ENCODE measurements around the gene GIPR.

The GIPR gene

GRCh38 chr19:45641274-45642105, 26.5 kb upstream of the GIPR start:
- H3K27me3 Mint-ChIP-seq, result peaks cover 5% of the 10 kb centered on the region
- H3K4me1 Mint-ChIP-seq (ENCODE audit: low read depth), result peaks cover 57% of the 10 kb centered on the region
- H3K9me3 Mint-ChIP-seq, result peaks cover 3% of the 10 kb centered on the region
- peaks cover 44% of the 10 kb centered on the region for H3K36me3 Mint-ChIP-seq (ENCODE audit: low read depth)
- peak overlapping the region; percentile 98 for H3K27ac Mint-ChIP-seq
- peak; percentile 87 for DNase-seq
- peak overlapping the region; percentile 92 for H3K4me3 Mint-ChIP-seq

GRCh38 chr19:45643024-45643926, 24.7 kb upstream of the GIPR start:
- Mint-ChIP-seq H3K27me3 (peaks cover 5% of the 10 kb centered on the region), H3K27ac (peak overlapping the region; percentile 98), H3K4me1 (ENCODE audit: low read depth) (peaks cover 55% of the 10 kb centered on the region), H3K36me3 (ENCODE audit: low read depth) (peaks cover 29% of the 10 kb centered on the region), H3K4me3 (peak overlapping the region; percentile 92), H3K9me3 (peaks cover 3% of the 10 kb centered on the region)
- peak; percentile 98 for DNase-seq

GRCh38 chr19:45643927-45644771, 23.9 kb upstream of the GIPR start:
- H3K9me3 Mint-ChIP-seq, result peaks cover 3% of the 10 kb centered on the region
- H3K4me3 Mint-ChIP-seq, result peak overlapping the region; percentile 92
- peaks cover 5% of the 10 kb centered on the region for H3K27me3 Mint-ChIP-seq
- H3K27ac Mint-ChIP-seq, result peak overlapping the region; percentile 98
- H3K4me1 Mint-ChIP-seq (ENCODE audit: low read depth), result peaks cover 46% of the 10 kb centered on the region
- DNase-seq, result no peak
- peaks cover 21% of the 10 kb centered on the region for H3K36me3 Mint-ChIP-seq (ENCODE audit: low read depth)

- DNase-seq, result no peak
- Mint-ChIP-seq H3K27me3 (peaks cover 5% of the 10 kb centered on the region), H3K36me3 (ENCODE audit: low read depth) (peaks cover 17% of the 10 kb centered on the region), H3K4me3 (peak overlapping the region; percentile 76), H3K9me3 (peaks cover 3% of the 10 kb centered on the region), H3K27ac (peak overlapping the region; percentile 77), H3K4me1 (ENCODE audit: low read depth) (peaks cover 43% of the 10 kb centered on the region)
Measured at GRCh38 chr19:45645068-45645630, 22.9 kb upstream of the GIPR start.

- Mint-ChIP-seq H3K4me3 (peak overlapping the region; percentile 76), H3K36me3 (ENCODE audit: low read depth) (peaks cover 13% of the 10 kb centered on the region), H3K4me1 (ENCODE audit: low read depth) (peaks cover 40% of the 10 kb centered on the region), H3K9me3 (peaks cover 3% of the 10 kb centered on the region), H3K27ac (peak overlapping the region; percentile 77), H3K27me3 (peaks cover 5% of the 10 kb centered on the region)
- DNase-seq, result peak; percentile 86
Measured at GRCh38 chr19:45645631-45646344, 22.2 kb upstream of the GIPR start.

GRCh38 chr19:45646345-45646698, 21.7 kb upstream of the GIPR start:
- Mint-ChIP-seq H3K4me3 (peak overlapping the region; percentile 76), H3K27me3 (peaks cover 5% of the 10 kb centered on the region), H3K36me3 (ENCODE audit: low read depth) (peaks cover 8% of the 10 kb centered on the region), H3K9me3 (peaks cover under 1% of the 10 kb centered on the region), H3K27ac (peak overlapping the region; percentile 77), H3K4me1 (ENCODE audit: low read depth) (peaks cover 35% of the 10 kb centered on the region)
- DNase-seq, result no peak

GRCh38 chr19:45650722-45651121, 17.3 kb upstream of the GIPR start:
- peaks cover 5% of the 10 kb centered on the region for H3K27me3 Mint-ChIP-seq
- H3K4me3 Mint-ChIP-seq, result no peak overlapping the region
- peaks cover 9% of the 10 kb centered on the region for H3K4me1 Mint-ChIP-seq (ENCODE audit: low read depth)
- no peak overlapping the region for H3K27ac Mint-ChIP-seq
- no peaks in the 10 kb centered on the region for H3K9me3 Mint-ChIP-seq
- DNase-seq, result no peak
- H3K36me3 Mint-ChIP-seq (ENCODE audit: low read depth), result no peaks in the 10 kb centered on the region

- DNase-seq, result no peak
- H3K9me3 Mint-ChIP-seq, result no peaks in the 10 kb centered on the region
- H3K4me1 Mint-ChIP-seq (ENCODE audit: low read depth), result no peaks in the 10 kb centered on the region
- no peak overlapping the region for H3K4me3 Mint-ChIP-seq
- no peak overlapping the region for H3K27ac Mint-ChIP-seq
- H3K36me3 Mint-ChIP-seq (ENCODE audit: low read depth), result no peaks in the 10 kb centered on the region
- no peaks in the 10 kb centered on the region for H3K27me3 Mint-ChIP-seq
Measured at GRCh38 chr19:45653634-45654033, 14.4 kb upstream of the GIPR start.

- H3K27me3 Mint-ChIP-seq, result no peaks in the 10 kb centered on the region
- no peak for DNase-seq
- no peaks in the 10 kb centered on the region for H3K9me3 Mint-ChIP-seq
- no peaks in the 10 kb centered on the region for H3K4me1 Mint-ChIP-seq (ENCODE audit: low read depth)
- H3K27ac Mint-ChIP-seq, result no peak overlapping the region
- no peaks in the 10 kb centered on the region for H3K36me3 Mint-ChIP-seq (ENCODE audit: low read depth)
- H3K4me3 Mint-ChIP-seq, result no peak overlapping the region
Measured at GRCh38 chr19:45655073-45655472, 12.9 kb upstream of the GIPR start.

- H3K36me3 Mint-ChIP-seq (ENCODE audit: low read depth), result no peaks in the 10 kb centered on the region
- no peak overlapping the region for H3K4me3 Mint-ChIP-seq
- H3K27ac Mint-ChIP-seq, result no peak overlapping the region
- no peaks in the 10 kb centered on the region for H3K4me1 Mint-ChIP-seq (ENCODE audit: low read depth)
- DNase-seq, result no peak
- peaks cover 3% of the 10 kb centered on the region for H3K27me3 Mint-ChIP-seq
- no peaks in the 10 kb centered on the region for H3K9me3 Mint-ChIP-seq
Measured at GRCh38 chr19:45657520-45658167, 10.4 kb upstream of the GIPR start.

GRCh38 chr19:45659096-45659729, 8.8 kb upstream of the GIPR start:
- Mint-ChIP-seq H3K4me1 (ENCODE audit: low read depth) (peaks cover 2% of the 10 kb centered on the region), H3K27ac (no peak overlapping the region), H3K9me3 (no peaks in the 10 kb centered on the region), H3K4me3 (no peak overlapping the region), H3K27me3 (peaks cover 3% of the 10 kb centered on the region), H3K36me3 (ENCODE audit: low read depth) (no peaks in the 10 kb centered on the region)
- DNase-seq, result no peak

- peaks cover 6% of the 10 kb centered on the region for H3K27me3 Mint-ChIP-seq
- H3K9me3 Mint-ChIP-seq, result no peaks in the 10 kb centered on the region
- no peak for DNase-seq
- peaks cover 2% of the 10 kb centered on the region for H3K4me1 Mint-ChIP-seq (ENCODE audit: low read depth)
- H3K27ac Mint-ChIP-seq, result no peak overlapping the region
- no peak overlapping the region for H3K4me3 Mint-ChIP-seq
- no peaks in the 10 kb centered on the region for H3K36me3 Mint-ChIP-seq (ENCODE audit: low read depth)
Measured at GRCh38 chr19:45660636-45661035, 7.4 kb upstream of the GIPR start.

- peaks cover 12% of the 10 kb centered on the region for H3K27me3 Mint-ChIP-seq
- no peak overlapping the region for H3K27ac Mint-ChIP-seq
- no peaks in the 10 kb centered on the region for H3K36me3 Mint-ChIP-seq (ENCODE audit: low read depth)
- peaks cover 19% of the 10 kb centered on the region for H3K4me1 Mint-ChIP-seq (ENCODE audit: low read depth)
- DNase-seq, result no peak
- no peak overlapping the region for H3K4me3 Mint-ChIP-seq
- no peaks in the 10 kb centered on the region for H3K9me3 Mint-ChIP-seq
Measured at GRCh38 chr19:45663800-45664199, 4.2 kb upstream of the GIPR start.

Measured in activated T-cell treated with anti-CD3 and anti-CD28 coated beads, Interleukin-2, amount 50 U/mL, for 24 hours (primary cell).